ENCODE measurements around the gene ALPP.

Gene ALPP

DNA sequence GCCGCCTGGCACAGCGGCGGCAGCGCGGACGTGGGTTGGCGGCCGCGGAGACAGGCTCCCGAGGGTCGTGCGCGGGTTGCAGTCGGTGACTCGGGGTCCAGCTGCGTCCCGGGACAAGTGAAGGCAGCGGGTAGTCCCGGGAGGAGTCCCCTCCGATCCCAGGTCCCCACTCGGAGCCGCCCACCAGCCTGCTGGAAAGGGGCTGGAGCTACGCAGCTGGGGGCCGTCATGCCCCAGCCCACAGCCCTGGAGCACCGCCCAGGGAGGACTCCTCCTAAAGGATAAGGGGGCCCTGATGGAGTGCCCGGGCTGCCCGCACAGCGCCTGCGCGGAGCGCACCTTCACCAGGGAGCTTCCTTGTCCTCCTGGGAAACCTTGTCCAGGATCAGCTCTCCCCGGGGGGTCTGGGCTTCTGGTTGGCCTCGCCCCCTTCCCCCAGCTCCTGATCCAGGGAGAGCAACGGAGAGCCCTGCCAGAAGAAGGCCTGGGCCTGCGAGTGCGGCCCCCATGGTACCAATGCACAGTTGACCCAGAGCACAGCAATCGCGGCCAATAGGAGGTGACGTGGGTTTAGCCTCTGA, 25.9 kb upstream of the ALPP start:
- H2AFZ ChIP-seq (ENCODE audit: low read depth, low read length), result no peak overlapping the region
- H3K79me2 ChIP-seq (ENCODE audit: insufficient read depth, low read length), result no peaks in the 10 kb centered on the region
- no peak overlapping the region for H3K4me2 ChIP-seq (ENCODE audit: insufficient read depth, low read length)
- H3K4me3 ChIP-seq (ENCODE audit: low read depth in 1 of 2, low read length in 2 of 2), result no peak overlapping the region
- H3K9ac ChIP-seq (ENCODE audit: low read depth, low read length), result no peak overlapping the region
- ATAC-seq (ENCODE audit: insufficient read depth, low read depth), result no peak
- no peaks in the 10 kb centered on the region for H4K20me1 ChIP-seq (ENCODE audit: insufficient read depth, low read length)
- no peaks in the 10 kb centered on the region for H3K4me1 ChIP-seq (ENCODE audit: insufficient read depth, low read length)
- H3K36me3 ChIP-seq (ENCODE audit: insufficient read depth, low read length), result no peaks in the 10 kb centered on the region
- no peak overlapping the region for H3K27ac ChIP-seq (ENCODE audit: low read length)
- no peaks in the 10 kb centered on the region for H3K27me3 ChIP-seq (ENCODE audit: insufficient read depth, low read length, poor library complexity)
- TF ChIP-seq EZH2 (IDR thresholded peaks at IDR 0.05; ENCODE audit: borderline replicate concordance, low read depth, low read length, severe bottlenecking), result no peak
- TF ChIP-seq, protein P1, sequence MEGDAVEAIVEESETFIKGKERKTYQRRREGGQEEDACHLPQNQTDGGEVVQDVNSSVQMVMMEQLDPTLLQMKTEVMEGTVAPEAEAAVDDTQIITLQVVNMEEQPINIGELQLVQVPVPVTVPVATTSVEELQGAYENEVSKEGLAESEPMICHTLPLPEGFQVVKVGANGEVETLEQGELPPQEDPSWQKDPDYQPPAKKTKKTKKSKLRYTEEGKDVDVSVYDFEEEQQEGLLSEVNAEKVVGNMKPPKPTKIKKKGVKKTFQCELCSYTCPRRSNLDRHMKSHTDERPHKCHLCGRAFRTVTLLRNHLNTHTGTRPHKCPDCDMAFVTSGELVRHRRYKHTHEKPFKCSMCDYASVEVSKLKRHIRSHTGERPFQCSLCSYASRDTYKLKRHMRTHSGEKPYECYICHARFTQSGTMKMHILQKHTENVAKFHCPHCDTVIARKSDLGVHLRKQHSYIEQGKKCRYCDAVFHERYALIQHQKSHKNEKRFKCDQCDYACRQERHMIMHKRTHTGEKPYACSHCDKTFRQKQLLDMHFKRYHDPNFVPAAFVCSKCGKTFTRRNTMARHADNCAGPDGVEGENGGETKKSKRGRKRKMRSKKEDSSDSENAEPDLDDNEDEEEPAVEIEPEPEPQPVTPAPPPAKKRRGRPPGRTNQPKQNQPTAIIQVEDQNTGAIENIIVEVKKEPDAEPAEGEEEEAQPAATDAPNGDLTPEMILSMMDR (IDR thresholded peaks at IDR 0.05; ENCODE audit: borderline replicate concordance, extremely low read depth, low read length, poor library complexity, severe bottlenecking), result no peak
- no peaks in the 10 kb centered on the region for H3K9me3 ChIP-seq (ENCODE audit: insufficient read depth, low read length, severe bottlenecking)
- no peak for DNase-seq

DNA sequence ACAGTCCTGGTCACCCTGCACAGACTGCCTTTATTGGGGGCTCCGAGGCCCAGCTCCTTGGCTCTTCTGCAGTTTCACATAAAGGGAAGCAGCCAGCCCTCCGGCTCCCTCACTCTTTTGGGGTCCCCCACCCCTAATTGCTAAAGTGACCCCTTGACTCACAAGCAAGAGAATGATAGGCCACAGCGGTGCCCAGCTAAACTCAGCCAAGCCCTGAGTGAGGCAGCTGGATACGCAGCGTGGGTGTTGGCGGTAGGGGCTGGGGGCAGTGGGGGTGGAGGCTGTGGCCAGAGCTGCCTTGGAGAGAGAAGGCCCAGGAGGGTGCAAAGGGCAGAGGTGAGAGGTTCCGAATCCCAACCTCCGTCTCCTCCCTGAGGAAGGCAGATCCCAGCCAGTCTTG, 25.5 kb upstream of the ALPP start:
- no peak overlapping the region for H3K27ac ChIP-seq (ENCODE audit: low read length)
- H2AFZ ChIP-seq (ENCODE audit: low read depth, low read length), result no peak overlapping the region
- no peaks in the 10 kb centered on the region for H4K20me1 ChIP-seq (ENCODE audit: insufficient read depth, low read length)
- H3K9ac ChIP-seq (ENCODE audit: low read depth, low read length), result no peak overlapping the region
- no peak for DNase-seq
- no peaks in the 10 kb centered on the region for H3K36me3 ChIP-seq (ENCODE audit: insufficient read depth, low read length)
- ATAC-seq (ENCODE audit: insufficient read depth, low read depth), result no peak
- H3K79me2 ChIP-seq (ENCODE audit: insufficient read depth, low read length), result no peaks in the 10 kb centered on the region
- H3K4me2 ChIP-seq (ENCODE audit: insufficient read depth, low read length), result no peak overlapping the region
- H3K4me1 ChIP-seq (ENCODE audit: insufficient read depth, low read length), result no peaks in the 10 kb centered on the region
- no peaks in the 10 kb centered on the region for H3K9me3 ChIP-seq (ENCODE audit: insufficient read depth, low read length, severe bottlenecking)
- TF ChIP-seq, protein P1 (IDR thresholded peaks at IDR 0.05; ENCODE audit: borderline replicate concordance, extremely low read depth, low read length, poor library complexity, severe bottlenecking), result no peak
- no peak for TF ChIP-seq EZH2 (IDR thresholded peaks at IDR 0.05; ENCODE audit: borderline replicate concordance, low read depth, low read length, severe bottlenecking)
- no peaks in the 10 kb centered on the region for H3K27me3 ChIP-seq (ENCODE audit: insufficient read depth, low read length, poor library complexity)
- H3K4me3 ChIP-seq (ENCODE audit: low read depth in 1 of 2, low read length in 2 of 2), result no peak overlapping the region

DNA sequence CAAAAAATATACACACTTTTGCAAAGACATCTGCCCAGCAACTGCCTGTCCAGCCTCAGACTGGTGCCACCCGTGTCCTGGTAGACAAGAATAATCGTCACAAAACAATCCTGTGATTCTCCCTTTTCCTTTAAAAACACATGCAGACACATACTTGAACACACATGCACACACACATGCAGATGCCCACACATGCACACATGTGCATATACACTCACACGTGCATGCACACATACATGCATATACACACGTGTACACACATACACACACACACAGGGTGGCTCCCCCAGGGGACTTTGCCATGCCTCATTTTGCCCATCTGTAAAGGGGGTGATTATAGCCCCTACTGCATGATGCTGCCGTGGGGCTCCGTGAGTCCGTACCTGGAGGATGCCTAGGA, 24.9 kb upstream of the ALPP start:
- Histone ChIP-seq H3K9ac (ENCODE audit: low read depth, low read length) (no peak overlapping the region), H3K4me1 (ENCODE audit: insufficient read depth, low read length) (no peaks in the 10 kb centered on the region), H3K27me3 (ENCODE audit: insufficient read depth, low read length, poor library complexity) (no peaks in the 10 kb centered on the region), H3K79me2 (ENCODE audit: insufficient read depth, low read length) (no peaks in the 10 kb centered on the region), H3K9me3 (ENCODE audit: insufficient read depth, low read length, severe bottlenecking) (no peaks in the 10 kb centered on the region), H2AFZ (ENCODE audit: low read depth, low read length) (no peak overlapping the region), H3K4me3 (ENCODE audit: low read depth in 1 of 2, low read length in 2 of 2) (no peak overlapping the region), H3K27ac (ENCODE audit: low read length) (no peak overlapping the region), H3K4me2 (ENCODE audit: insufficient read depth, low read length) (no peak overlapping the region), H4K20me1 (ENCODE audit: insufficient read depth, low read length) (no peaks in the 10 kb centered on the region), H3K36me3 (ENCODE audit: insufficient read depth, low read length) (no peaks in the 10 kb centered on the region)
- DNase-seq, result no peak
- ATAC-seq (ENCODE audit: insufficient read depth, low read depth), result no peak
- TF ChIP-seq EZH2 (IDR thresholded peaks at IDR 0.05; ENCODE audit: borderline replicate concordance, low read depth, low read length, severe bottlenecking), result no peak
- TF ChIP-seq, protein P1 (IDR thresholded peaks at IDR 0.05; ENCODE audit: borderline replicate concordance, extremely low read depth, low read length, poor library complexity, severe bottlenecking), result no peak

DNA sequence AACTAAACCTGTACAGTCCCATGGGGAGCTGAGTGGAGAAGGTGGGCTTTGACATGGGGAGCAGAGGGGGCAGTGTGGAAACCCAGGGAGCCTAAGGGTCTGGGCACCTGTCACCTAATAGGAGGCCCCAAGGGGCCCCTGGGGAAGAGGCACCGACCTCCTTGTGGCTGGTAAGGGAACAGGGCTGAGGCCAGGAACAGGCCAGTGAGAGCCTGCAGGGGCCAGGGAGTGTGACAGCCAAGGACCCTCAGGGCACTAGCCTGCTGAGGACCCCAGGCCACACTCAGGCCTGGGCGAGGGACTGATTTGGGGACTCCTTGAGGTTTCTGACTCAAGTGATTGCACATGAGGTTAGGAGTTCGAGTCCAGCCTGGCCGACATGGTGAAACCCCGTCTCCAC, 24.5 kb upstream of the ALPP start:
- H3K27ac ChIP-seq (ENCODE audit: low read length), result no peak overlapping the region
- H2AFZ ChIP-seq (ENCODE audit: low read depth, low read length), result no peak overlapping the region
- H3K9me3 ChIP-seq (ENCODE audit: insufficient read depth, low read length, severe bottlenecking), result no peaks in the 10 kb centered on the region
- H3K27me3 ChIP-seq (ENCODE audit: insufficient read depth, low read length, poor library complexity), result no peaks in the 10 kb centered on the region
- H3K4me3 ChIP-seq (ENCODE audit: low read depth in 1 of 2, low read length in 2 of 2), result no peak overlapping the region
- no peak for ATAC-seq (ENCODE audit: insufficient read depth, low read depth)
- no peaks in the 10 kb centered on the region for H3K4me1 ChIP-seq (ENCODE audit: insufficient read depth, low read length)
- no peak for DNase-seq
- no peaks in the 10 kb centered on the region for H4K20me1 ChIP-seq (ENCODE audit: insufficient read depth, low read length)
- H3K79me2 ChIP-seq (ENCODE audit: insufficient read depth, low read length), result no peaks in the 10 kb centered on the region
- TF ChIP-seq, protein P1 (IDR thresholded peaks at IDR 0.05; ENCODE audit: borderline replicate concordance, extremely low read depth, low read length, poor library complexity, severe bottlenecking), result no peak
- TF ChIP-seq EZH2 (IDR thresholded peaks at IDR 0.05; ENCODE audit: borderline replicate concordance, low read depth, low read length, severe bottlenecking), result no peak
- no peak overlapping the region for H3K9ac ChIP-seq (ENCODE audit: low read depth, low read length)
- no peaks in the 10 kb centered on the region for H3K36me3 ChIP-seq (ENCODE audit: insufficient read depth, low read length)
- no peak overlapping the region for H3K4me2 ChIP-seq (ENCODE audit: insufficient read depth, low read length)
